Activated CD8-positive, alpha-beta T cell treated with anti-CD3 and anti-CD28 coated beads for 36 hours (primary cell): ENCODE data around the gene FOXP1. TPM values are rescaled to one million over a fixed set of nuclear protein-coding genes. Genes with fewer than 3 reads are reported as not detected.
A peak's percentile ranks its signal among the peaks of the same experiment; 100 is the strongest.

ENCODE experiments used
- ATAC-seq: fragments of 200-7000 bp; cut with Tn5 transposase; one replicate; pipeline ENCODE4 v1.10.0; 2021; ENCODE audit warnings: mild to moderate bottlenecking, moderate library complexity
- CTCF ChIA-PET: fragments of 350-600 bp; sonication (Branson Sonifier 250); formaldehyde crosslinking; loops from one replicate; lab custom pipeline; 2021; ENCODE audit warnings: antibody characterized with exemption; lab: Charles Lee
- POLR2A ChIA-PET: fragments of 350-600 bp; sonication (Branson Sonifier 250); formaldehyde crosslinking; loops from one replicate; lab custom pipeline; 2021; ENCODE audit warnings: antibody characterized with exemption; lab: Charles Lee
- DNase-seq: peaks from one replicate; pipeline ENCODE4 v3.0.0-alpha.2; 2020
- H3K27ac Mint-ChIP-seq: one replicate; pipeline ENCODE4 v1.8.0; 2021; ENCODE audit warnings: mild to moderate bottlenecking, mixed read lengths
- H3K27me3 Mint-ChIP-seq: one replicate; pipeline ENCODE4 v1.8.0; 2021; ENCODE audit warnings: mixed read lengths
- H3K36me3 Mint-ChIP-seq: one replicate; pipeline ENCODE4 v1.8.0; 2021; ENCODE audit warnings: low read depth, mixed read lengths
- H3K4me1 Mint-ChIP-seq: one replicate; pipeline ENCODE4 v1.8.0; 2021; ENCODE audit warnings: low read depth, mixed read lengths
- H3K4me3 Mint-ChIP-seq: one replicate; pipeline ENCODE4 v1.8.0; 2021; ENCODE audit warnings: mild to moderate bottlenecking, moderate library complexity, mixed read lengths
- H3K9me3 Mint-ChIP-seq: one replicate; pipeline ENCODE4 v1.8.0; 2021; ENCODE audit warnings: mixed read lengths
- CTCF ChIP-seq: fragments of 200-600 bp; IDR thresholded peaks from one replicate; pipeline ENCODE4 v1.8.0; 2022; ENCODE audit warnings: antibody characterized with exemption, mild to moderate bottlenecking
- intact Hi-C: fragments of 100-400 bp; cut with micrococcal nuclease; formaldehyde crosslinking; loops from one replicate; pipeline ENCODE4 v1.10.0; 2022
- total RNA-seq, 2 experiments: library from RNA; stranded (reverse); gene quantifications; one replicate each; pipeline ENCODE4 v1.2.3, GENCODE V29; 2021

Gene FOXP1
- total RNA-seq, 2 experiments from 2014 or later = 145 to 153 TPM

GRCh38 chr3:71232175-71232679 lies 351.3 kb downstream of the FOXP1 start:
- ATAC-seq (peak; percentile 27), DNase-seq (no peak)
- H3K9me3 Mint-ChIP-seq = peaks cover 2% of the 10 kb centered on the region
- no peak for TF ChIP-seq CTCF
- no peak overlapping the region for H3K4me3 Mint-ChIP-seq
- ChIA-PET CTCF (interaction anchor here (0.9 kb wide), 1 partner anchor 164 kb away, joined by 3 read pairs; no protein-coding TSS in a partner anchor), POLR2A (interaction anchor here (0.6 to 1.5 kb wide), 5 partner anchors 34 to 352 kb away, joined by 3 to 4 read pairs (median 3); no protein-coding TSS in a partner anchor)
- peaks cover 27% of the 10 kb centered on the region for H3K36me3 Mint-ChIP-seq
- no peaks in the 10 kb centered on the region for H3K27me3 Mint-ChIP-seq
- H3K27ac Mint-ChIP-seq = peak overlapping the region; percentile 41
- H3K4me1 Mint-ChIP-seq = peaks cover 82% of the 10 kb centered on the region
- intact Hi-C loops = no loop called here

- peak overlapping the region; percentile 41 for H3K27ac Mint-ChIP-seq
- no peak for TF ChIP-seq CTCF
- DNase-seq (no peak), ATAC-seq (no peak)
- no peak overlapping the region for H3K4me3 Mint-ChIP-seq
- CTCF ChIA-PET = interaction anchor here (0.9 to 1.2 kb wide), 3 partner anchors 34 to 163 kb away, joined by 3 to 4 read pairs (median 3); no protein-coding TSS in a partner anchor
- POLR2A ChIA-PET = interaction anchor here (0.9 to 1.5 kb wide), 2 partner anchors 35 to 103 kb away, joined by 3 to 4 read pairs; no protein-coding TSS in a partner anchor
- peaks cover 26% of the 10 kb centered on the region for H3K36me3 Mint-ChIP-seq
- intact Hi-C loops = no loop called here
- no peaks in the 10 kb centered on the region for H3K27me3 Mint-ChIP-seq
- peaks cover 2% of the 10 kb centered on the region for H3K9me3 Mint-ChIP-seq
- H3K4me1 Mint-ChIP-seq = peaks cover 85% of the 10 kb centered on the region
These were observed 351.8 kb downstream of the FOXP1 start for GRCh38 chr3:71231680-71232079.

- no peaks in the 10 kb centered on the region for H3K27me3 Mint-ChIP-seq
- H3K27ac Mint-ChIP-seq = peak overlapping the region; percentile 71
- no peak overlapping the region for H3K4me3 Mint-ChIP-seq
- no peak for ATAC-seq
- POLR2A ChIA-PET = interaction anchor here (0.7 to 2.3 kb wide), 8 partner anchors 33 to 352 kb away, joined by 3 to 11 read pairs (median 3); no protein-coding TSS in a partner anchor
- intact Hi-C loops = loop anchor here (5.0 to 10.0 kb wide), 3 partner anchors 143 to 265 kb away; no protein-coding TSS in a partner anchor
- H3K4me1 Mint-ChIP-seq = peaks cover 90% of the 10 kb centered on the region
- peaks cover 14% of the 10 kb centered on the region for H3K36me3 Mint-ChIP-seq
- DNase-seq = peak; percentile 42
- no peaks in the 10 kb centered on the region for H3K9me3 Mint-ChIP-seq
- CTCF ChIA-PET = interaction anchor here (0.8 to 1.5 kb wide), 7 partner anchors 16 to 226 kb away, joined by 3 to 4 read pairs (median 3); no protein-coding TSS in a partner anchor
- no peak for TF ChIP-seq CTCF
These were observed 353.4 kb downstream of the FOXP1 start for GRCh38 chr3:71229905-71230657.

DNA sequence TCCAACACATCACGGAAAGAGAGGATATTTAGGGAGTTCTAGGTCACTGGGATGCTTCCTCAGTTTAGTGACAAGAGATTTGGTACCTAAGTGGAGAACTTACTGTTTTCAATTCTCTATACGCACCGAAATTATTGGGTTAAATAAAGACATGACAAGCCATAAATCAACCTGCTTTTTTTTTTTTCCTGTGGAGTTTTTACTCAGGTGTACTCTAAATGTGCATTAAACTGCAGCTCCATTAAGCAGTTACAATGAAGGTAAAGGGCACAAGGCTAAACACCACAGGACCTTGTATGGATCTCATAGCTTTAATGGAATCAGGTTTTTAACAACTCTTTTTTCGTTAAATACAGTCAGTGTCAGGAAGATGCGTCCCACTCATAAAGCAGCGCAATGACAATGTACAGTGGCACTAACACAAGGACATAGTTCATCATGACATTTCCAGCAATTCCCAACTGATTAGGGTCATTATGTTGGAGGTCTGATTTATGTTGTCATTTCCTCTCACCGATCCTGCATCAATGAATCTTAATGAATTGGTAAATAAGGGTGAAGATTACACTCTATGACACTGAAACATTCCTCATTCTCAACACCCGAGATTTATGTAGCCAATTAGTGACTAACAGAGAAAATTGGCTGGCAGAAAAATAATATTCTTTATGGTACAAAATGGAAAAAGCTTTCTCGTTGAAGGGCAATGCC lies 355.2 kb downstream of the FOXP1 start:
- DNase-seq (no peak), ATAC-seq (no peak)
- intact Hi-C loops = loop anchor here (5.0 to 10.0 kb wide), 3 partner anchors 141 to 266 kb away; no protein-coding TSS in a partner anchor
- TF ChIP-seq CTCF = no peak
- POLR2A ChIA-PET = interaction anchor here (0.6 to 4.9 kb wide), 4 partner anchors 72 to 320 kb away, joined by 3 to 25 read pairs (median 7); no protein-coding TSS in a partner anchor
- Mint-ChIP-seq H3K9me3 (no peaks in the 10 kb centered on the region), H3K27ac (peak overlapping the region; percentile 96), H3K27me3 (no peaks in the 10 kb centered on the region), H3K4me3 (peak overlapping the region; percentile 76), H3K4me1 (peaks cover 88% of the 10 kb centered on the region), H3K36me3 (peaks cover 10% of the 10 kb centered on the region)
- CTCF ChIA-PET = interaction anchor here (0.7 to 1.2 kb wide), 2 partner anchors 30 to 74 kb away, joined by 3 read pairs; no protein-coding TSS in a partner anchor
